ENCODE data around the gene RUBCNL. TPM values are rescaled to one million over a fixed set of nuclear protein-coding genes. Genes with fewer than 3 reads are reported as not detected.

RUBCNL gene
- 0.08 to 0.18 TPM (median 0.09 TPM) in 5 replicates for total RNA-seq (2022; extraction: Qiagen RNA extraction)

GRCh38 chr13:46387064-46387851, at the start of gene RUBCNL:
TSS of gene RUBCNL (minus strand) at chr13:46387252. CDS start at chr13:46372475, 14,777 bp downstream.

Other genes with a start within 250 kb of the RUBCNL start
- gene LCP1, start 205.1 kb downstream of the RUBCNL start, total RNA-seq (2022; extraction: Qiagen RNA extraction) = 0.07 to 0.19 TPM (median 0.15 TPM) in 5 replicates
- gene LRRC63, start 175.3 kb downstream of the RUBCNL start, total RNA-seq (2022; extraction: Qiagen RNA extraction) = 0.08 TPM in 1 of 5 replicates, not detected in the others
- 7.6 to 9.9 TPM (median 8.8 TPM) in 5 replicates for gene LRCH1, start 165.9 kb upstream of the RUBCNL start, total RNA-seq (2022; extraction: Qiagen RNA extraction)

All from A549 treated with AZD2906 at 1 μM for 4 hours (cell line).